ENCODE measurements around the gene KCNAB1. TPM values are rescaled to one million over a fixed set of nuclear protein-coding genes. Genes with fewer than 3 reads are reported as not detected.
"Not testable (repeated sequence)": the region's sequence is repeated elsewhere in the genome, so short reads cannot be mapped to it uniquely, and the experiment has no call there.

KCNAB1 gene
- total RNA-seq, 4 donors from 2014 or later: 1.6 to 2.9 (median 2.3) TPM

DNA sequence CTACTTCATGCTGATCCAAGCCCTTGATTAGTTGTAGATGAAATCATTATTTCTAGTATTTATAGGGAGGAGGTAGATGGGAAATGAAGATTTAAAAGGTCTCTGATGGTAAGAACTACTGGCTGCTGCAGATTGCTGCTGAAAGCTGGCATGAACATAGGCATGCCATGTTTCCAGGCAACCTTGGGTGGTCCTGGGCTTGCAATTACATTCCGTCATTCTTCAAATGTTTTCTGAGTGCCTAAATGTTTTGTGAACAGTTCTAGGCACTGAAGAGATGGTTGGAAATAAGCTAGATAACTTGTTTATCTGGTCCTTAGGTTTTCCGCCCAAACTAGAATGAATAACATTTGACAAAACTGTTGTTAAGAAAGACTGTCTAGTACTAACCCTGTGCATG is 95.8 kb downstream of the KCNAB1 start:
- no peak for DNase-seq (ENCODE audit: low spot score in 2 of 2)
- H3K4me3 ChIP-seq (ENCODE audit: low read depth, poor library complexity, severe bottlenecking): no peak overlapping the region
- intact Hi-C loops (cut with DNase I; ENCODE audit: low total_unique reads): no loop called here
- TF ChIP-seq POLR2A (IDR thresholded peaks at IDR 0.05): no peak
- TF ChIP-seq, protein P1, sequence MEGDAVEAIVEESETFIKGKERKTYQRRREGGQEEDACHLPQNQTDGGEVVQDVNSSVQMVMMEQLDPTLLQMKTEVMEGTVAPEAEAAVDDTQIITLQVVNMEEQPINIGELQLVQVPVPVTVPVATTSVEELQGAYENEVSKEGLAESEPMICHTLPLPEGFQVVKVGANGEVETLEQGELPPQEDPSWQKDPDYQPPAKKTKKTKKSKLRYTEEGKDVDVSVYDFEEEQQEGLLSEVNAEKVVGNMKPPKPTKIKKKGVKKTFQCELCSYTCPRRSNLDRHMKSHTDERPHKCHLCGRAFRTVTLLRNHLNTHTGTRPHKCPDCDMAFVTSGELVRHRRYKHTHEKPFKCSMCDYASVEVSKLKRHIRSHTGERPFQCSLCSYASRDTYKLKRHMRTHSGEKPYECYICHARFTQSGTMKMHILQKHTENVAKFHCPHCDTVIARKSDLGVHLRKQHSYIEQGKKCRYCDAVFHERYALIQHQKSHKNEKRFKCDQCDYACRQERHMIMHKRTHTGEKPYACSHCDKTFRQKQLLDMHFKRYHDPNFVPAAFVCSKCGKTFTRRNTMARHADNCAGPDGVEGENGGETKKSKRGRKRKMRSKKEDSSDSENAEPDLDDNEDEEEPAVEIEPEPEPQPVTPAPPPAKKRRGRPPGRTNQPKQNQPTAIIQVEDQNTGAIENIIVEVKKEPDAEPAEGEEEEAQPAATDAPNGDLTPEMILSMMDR (IDR thresholded peaks at IDR 0.05): no peak
- WGBS, 2 donors: 59 to 80% methylated on average over 2 of the region's 2 CpGs

DNA sequence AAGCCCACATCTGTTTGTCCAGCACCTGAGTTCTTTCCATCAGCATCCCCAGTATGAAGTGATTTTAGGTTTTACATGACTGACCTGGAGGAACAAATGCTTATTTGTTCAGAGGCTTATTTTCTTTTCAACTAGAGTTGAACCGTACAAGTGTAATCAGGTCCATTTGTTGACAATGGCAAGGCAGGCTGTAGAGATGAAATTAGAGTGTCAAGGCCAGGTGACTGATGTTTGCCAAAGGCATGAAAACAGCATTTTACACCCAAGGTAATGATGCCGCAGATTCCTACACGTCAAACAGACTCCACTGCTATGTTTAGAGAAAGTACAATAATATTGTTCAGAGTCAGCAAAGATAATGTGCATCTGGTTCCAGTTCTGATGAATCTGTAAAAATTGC is 96.5 kb downstream of the KCNAB1 start:
- H3K4me3 ChIP-seq (ENCODE audit: low read depth, poor library complexity, severe bottlenecking): no peak overlapping the region
- TF ChIP-seq POLR2A (IDR thresholded peaks at IDR 0.05): no peak
- TF ChIP-seq, protein P1 (IDR thresholded peaks at IDR 0.05): no peak
- intact Hi-C loops (cut with DNase I; ENCODE audit: low total_unique reads): no loop called here
- WGBS, 2 donors: 40 to 48% methylated on average over 3 of the region's 3 CpGs
- no peak for DNase-seq (ENCODE audit: low spot score in 2 of 2)

DNA sequence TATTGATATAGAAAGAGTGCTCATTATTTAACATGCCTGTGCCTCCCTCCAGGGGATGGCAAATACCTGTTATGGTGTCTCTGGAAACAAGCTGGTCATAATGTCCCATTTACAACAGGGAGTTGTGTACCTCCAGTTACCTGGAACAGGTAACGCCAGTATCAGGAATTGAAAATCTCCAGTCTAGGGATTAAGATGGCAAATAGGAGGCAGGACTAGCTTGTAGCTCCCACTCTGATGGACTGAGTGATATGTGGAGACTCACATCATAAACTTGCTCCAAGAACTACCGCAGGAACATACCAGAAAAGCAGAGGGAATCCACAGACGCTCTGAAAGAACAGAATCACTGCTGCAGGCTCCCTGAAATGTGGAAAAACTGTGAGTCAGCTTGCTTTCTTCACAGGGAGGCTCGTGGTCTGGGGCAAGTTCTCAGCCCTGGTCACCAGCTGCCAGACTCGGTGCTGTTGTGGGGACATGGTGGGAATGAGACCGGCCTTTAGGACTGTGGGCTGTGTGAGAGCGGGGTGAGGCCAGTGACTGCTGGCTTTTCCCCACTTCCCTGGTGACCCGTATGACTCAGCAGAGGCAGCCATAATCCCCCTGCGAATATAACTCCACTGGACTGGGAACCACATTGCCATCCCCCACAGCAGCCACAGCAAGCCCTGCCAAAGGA is 97.4 kb downstream of the KCNAB1 start:
- intact Hi-C loops (cut with DNase I; ENCODE audit: low total_unique reads): no loop called here
- WGBS, 2 donors: 74 to 79% methylated on average over 7 to 9 of the region's 9 CpGs
- H3K4me3 ChIP-seq (ENCODE audit: low read depth, poor library complexity, severe bottlenecking): no peak overlapping the region
- DNase-seq (ENCODE audit: low spot score in 2 of 2): no peak
- no peak for TF ChIP-seq POLR2A (IDR thresholded peaks at IDR 0.05)
- TF ChIP-seq, protein P1 (IDR thresholded peaks at IDR 0.05): no peak

DNA sequence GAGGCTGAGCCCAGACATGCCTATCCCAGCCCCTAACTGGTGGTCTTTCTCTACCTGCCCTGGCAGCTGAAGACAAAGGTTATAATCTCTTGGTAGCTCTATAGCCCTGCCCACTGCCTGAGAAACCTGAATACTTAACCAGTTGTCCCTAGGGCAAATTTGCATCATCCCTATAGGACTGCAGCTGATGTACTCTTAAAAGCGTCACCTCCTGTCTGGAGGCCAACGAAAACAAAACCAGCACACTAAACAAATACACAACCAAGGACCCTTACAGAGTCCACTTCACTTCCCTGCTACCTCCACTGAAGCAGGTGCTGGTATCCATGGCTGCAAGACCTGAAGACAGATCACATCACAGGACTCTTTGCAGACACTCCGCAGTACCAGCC is 98.0 kb downstream of the KCNAB1 start:
- no peak overlapping the region for H3K4me3 ChIP-seq (ENCODE audit: low read depth, poor library complexity, severe bottlenecking)
- no peak for DNase-seq (ENCODE audit: low spot score in 2 of 2)
- intact Hi-C loops (cut with DNase I; ENCODE audit: low total_unique reads): no loop called here

DNA sequence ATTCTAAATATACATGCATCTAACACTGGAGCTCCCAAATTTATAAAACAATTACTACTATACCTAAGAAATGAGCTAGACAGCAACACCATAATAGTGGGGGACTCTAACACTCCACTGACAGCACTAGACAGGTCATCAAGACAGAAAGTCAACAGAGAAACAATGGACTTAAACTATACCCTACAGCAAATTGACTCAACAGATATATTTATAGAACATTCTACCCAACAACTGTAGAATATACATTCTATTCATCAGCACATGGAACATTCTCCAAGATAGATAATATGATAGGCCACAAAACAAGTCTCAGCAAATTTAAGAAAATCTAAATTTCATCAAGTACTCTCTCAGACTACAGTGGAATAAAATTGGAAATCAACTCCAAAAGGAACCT is 102.0 kb downstream of the KCNAB1 start:
- DNase-seq (ENCODE audit: low spot score in 2 of 2); H3K4me3 ChIP-seq (ENCODE audit: low read depth, poor library complexity, severe bottlenecking); intact Hi-C loops (cut with DNase I; ENCODE audit: low total_unique reads): not testable (repeated sequence)

More for the DNA sequence above, 98.0 kb downstream of the KCNAB1 start:
- TF ChIP-seq, protein P1 (IDR thresholded peaks at IDR 0.05): no peak
- no peak for TF ChIP-seq POLR2A (IDR thresholded peaks at IDR 0.05)
- WGBS, 2 donors: 78 to 85% methylated on average over 3 of the region's 3 CpGs

- H3K4me3 ChIP-seq (ENCODE audit: low read depth, poor library complexity, severe bottlenecking); intact Hi-C loops (cut with DNase I; ENCODE audit: low total_unique reads); DNase-seq (ENCODE audit: low spot score in 2 of 2): not testable (repeated sequence)
- WGBS, 2 donors: 95 to 96% methylated on average over 18 to 23 of the region's 23 CpGs
These were observed 103.7 kb downstream of the KCNAB1 start for GRCh38 chr3:156224046-156224445.

Data from lower leg skin (tissue), 4 donors.